HepG2 (cell line): ENCODE measurements around the gene PARM1. TPM values are rescaled to one million over a fixed set of nuclear protein-coding genes. Genes with fewer than 3 reads are reported as not detected.

Source experiments
- ATAC-seq: fragments of 200-7000 bp; cut with Tn5 transposase; 3 replicates; pipeline ENCODE4 v1.9.1; 2020; ENCODE audit warnings: mild to moderate bottlenecking, moderate library complexity
- BruUV-seq: library from RNA; stranded (reverse); fragments of 400-500 nt; replicated peaks from 2 replicates; lab custom pipeline; 2021; lab: Mats Ljungman, UMichigan
- CTCF ChIA-PET: fragments of 300-600 bp; formaldehyde crosslinking; extraction: SDS; loops from one replicate; lab custom pipeline; 2021; ENCODE audit warnings: low total read pairs, inconsistent platforms, low intra/inter-chr PET ratio; lab: Yijun Ruan, JAX
- POLR2A ChIA-PET: fragments of 350-600 bp; sonication (Branson Sonifier 250); formaldehyde crosslinking; loops from one replicate; lab custom pipeline; 2020; ENCODE audit warnings: antibody characterized with exemption, inconsistent platforms; lab: Yijun Ruan, JAX
- DNase-seq: peaks from one replicate; pipeline ENCODE4 v3.0.0-alpha.2; 2015; ENCODE audit warnings: low spot score
- FAIRE-seq: peaks from 3 replicates; lab custom pipeline; 2011; peaks lifted over from hg19 to GRCh38; lab: Jason Lieb, UNC
- H2AFZ ChIP-seq: one replicate; pipeline ENCODE4 v1.6.1; 2011; ENCODE audit warnings: low read length, inconsistent platforms
- H3K27ac ChIP-seq: fragments of 300-600 bp; 3 replicates; pipeline ENCODE4 v1.8.0; 2011; ENCODE audit warnings: mixed run types, mild to moderate bottlenecking, mixed read lengths, low read length, inconsistent platforms; ENCODE audit not compliant: insufficient read depth; ENCODE audit errors: extremely low read length
- H3K27me3 ChIP-seq, 2 experiments: fragments of 200-600 bp in 1 of 2; 2 replicates in 1 of 2; 3 replicates in 1 of 2; pipeline versions ENCODE4 v1.6.0 to v1.8.0; 2011; ENCODE audit warnings: low read length in 2 of 2, mild to moderate bottlenecking in 2 of 2, moderate library complexity in 2 of 2, inconsistent platforms in 1 of 2; ENCODE audit not compliant: insufficient read depth in 2 of 2, control insufficient read depth in 1 of 2
- H3K36me3 ChIP-seq, 2 experiments: fragments of 200-600 bp in 1 of 2; replicated peaks in 1 of 2; 2 replicates in 1 of 2; 3 replicates in 1 of 2; pipeline versions ENCODE4 v1.5.1 to v1.8.0; 2011; ENCODE audit warnings: low read length in 2 of 2, inconsistent platforms in 1 of 2; ENCODE audit not compliant: insufficient read depth in 2 of 2, control insufficient read depth in 1 of 2
- H3K4me1 ChIP-seq: 2 replicates; pipeline ENCODE4 v1.5.1; 2012; ENCODE audit warnings: low read length, inconsistent platforms; ENCODE audit not compliant: insufficient read depth
- H3K4me2 ChIP-seq: 2 replicates; pipeline ENCODE4 v1.6.0; 2011; ENCODE audit warnings: low read depth, low read length, inconsistent platforms
- H3K4me3 ChIP-seq, 3 experiments: fragments of 200-600 bp in 1 of 3; sonication (generic), shearing (Covaris generic) in 1 of 3; replicated peaks in 1 of 3; 2 replicates each; pipeline ENCODE4 v1.5.1; 2011 to 2016; ENCODE audit warnings: low read length in 3 of 3, inconsistent platforms in 2 of 3, low read depth in 2 of 3, mild to moderate bottlenecking in 2 of 3, control low read depth in 1 of 3, mixed read lengths in 1 of 3; ENCODE audit not compliant: insufficient read depth in 1 of 3
- H3K79me2 ChIP-seq: one replicate; pipeline ENCODE4 v1.6.1; 2011; ENCODE audit warnings: low read length, inconsistent platforms; ENCODE audit not compliant: insufficient read depth
- H3K9ac ChIP-seq: 2 replicates; pipeline ENCODE4 v1.6.0; 2011; ENCODE audit warnings: mild to moderate bottlenecking, low read depth, low read length, inconsistent platforms; ENCODE audit not compliant: insufficient read depth
- H3K9me3 ChIP-seq: 2 replicates; pipeline ENCODE4 v1.5.1; 2012; ENCODE audit warnings: mild to moderate bottlenecking, low read length
- H4K20me1 ChIP-seq: 2 replicates; pipeline ENCODE4 v1.6.0; 2011; ENCODE audit warnings: inconsistent platforms, mild to moderate bottlenecking, low read length, moderate library complexity; ENCODE audit not compliant: insufficient read depth
- ATF7 ChIP-seq, 2 experiments: fragments of 450-650 bp in 1 of 2; sonication (generic) in 1 of 2; formaldehyde crosslinking in 1 of 2; IDR thresholded peaks; 2 replicates each; pipeline versions ENCODE4 v1.4.0 to v1.6.1; 2016 to 2020; ENCODE audit warnings: antibody characterized with exemption in 1 of 2, mild to moderate bottlenecking in 1 of 2, missing genetic modification reagents in 1 of 2
- CREB1 ChIP-seq, 2 experiments: fragments of 450-650 bp in 1 of 2; IDR thresholded peaks; 2 replicates each; pipeline ENCODE4 v1.6.1; 2016 to 2017; ENCODE audit warnings: control low read depth in 1 of 2, mild to moderate bottlenecking in 1 of 2, missing compliant biosample characterization in 1 of 2, missing genetic modification characterization in 1 of 2
- RBAK ChIP-seq: sonication (generic); formaldehyde crosslinking; IDR thresholded peaks from 2 replicates; pipeline ENCODE4 v1.5.1; 2020; ENCODE audit warnings: mild to moderate bottlenecking, missing genetic modification reagents
- SOX6 ChIP-seq, 2 experiments: fragments of 450-650 bp in 1 of 2; sonication (generic) in 1 of 2; formaldehyde crosslinking in 1 of 2; IDR thresholded peaks; 2 replicates each; pipeline versions ENCODE4 v1.4.0 to v1.6.1; 2017 to 2020; ENCODE audit warnings: antibody characterized with exemption in 1 of 2, mild to moderate bottlenecking in 1 of 2, missing genetic modification reagents in 1 of 2
- THAP8 ChIP-seq: sonication (generic); formaldehyde crosslinking; IDR thresholded peaks from 2 replicates; pipeline ENCODE4 v1.5.1; 2020; ENCODE audit warnings: missing genetic modification reagents, mild to moderate bottlenecking, borderline replicate concordance
- ZHX1 ChIP-seq: sonication (generic); formaldehyde crosslinking; IDR thresholded peaks from 2 replicates; pipeline ENCODE4 v1.8.1; 2022; ENCODE audit warnings: low read depth, mild to moderate bottlenecking, missing genetic modification reagents
- ZNF121 ChIP-seq: sonication (generic); formaldehyde crosslinking; IDR thresholded peaks from 2 replicates; pipeline ENCODE4 v1.5.0; 2020; ENCODE audit warnings: mild to moderate bottlenecking, missing genetic modification reagents
- ZNF33B ChIP-seq: sonication (generic); formaldehyde crosslinking; IDR thresholded peaks from 2 replicates; pipeline ENCODE4 v1.5.1; 2020; ENCODE audit warnings: mild to moderate bottlenecking, missing genetic modification reagents
- ZNF781 ChIP-seq: sonication (generic); formaldehyde crosslinking; IDR thresholded peaks from 2 replicates; pipeline ENCODE4 v1.5.1; 2020; ENCODE audit warnings: borderline replicate concordance, mild to moderate bottlenecking, missing genetic modification reagents; ENCODE audit errors: not compliant biosample characterization
- WGBS: methylation state at CpG from one replicate; pipeline ENCODE4 v1.1.6; 2017; ENCODE audit warnings: low lambda C conversion rate; 5-methylcytosine and 5-hydroxymethylcytosine counted together
- in situ Hi-C: cut with HindIII; loops from 2 replicates; pipeline ENCODE4 v1.10.0; 2017; ENCODE audit warnings: low pct_unique_long_range_greater_than_20kb; ENCODE audit not compliant: extremely low pct_ligation_motif_present
- intact Hi-C: fragments of 100-400 bp; cut with micrococcal nuclease; formaldehyde crosslinking; loops from one replicate; pipeline ENCODE4 v1.10.0; 2022; ENCODE audit not compliant: unreplicated experiment
- polyA plus RNA-seq, 8 experiments: library from polyadenylated mRNA; depleted of rRNA in 3 of 8; stranded (reverse) in 7 of 8; unstranded in 1 of 8; fragments of >200 nt; fragmentation: Illumina TruSeq in 4 of 8; extraction: Trizol in 4 of 8; gene quantifications; 2 replicates each; pipeline versions ENCODE4 v1.2.1 to v1.2.3, GENCODE V29; 2011 to 2016; ENCODE audit warnings: low read depth in 4 of 8, missing spikeins in 1 of 8, mixed read lengths in 1 of 8; ENCODE audit not compliant: insufficient read depth in 1 of 8
- total RNA-seq, 5 experiments: library from RNA; depleted of rRNA; stranded (reverse); fragments of >200 nt; fragmentation: Illumina TruSeq; extraction: Trizol; gene quantifications; 2 replicates each; pipeline ENCODE4 v1.2.3, GENCODE V29; 2016; ENCODE audit warnings: low read depth in 1 of 5

PARM1 gene
- total and polyA plus RNA-seq, 2 of the 13 experiments (the other 11 are each of a cell fraction or from before 2014, with no cell fraction given) = not detected

GRCh38 chr4:75071317-75071716, 138.4 kb downstream of the PARM1 start:
- CTCF ChIA-PET = no interaction called here
- Histone ChIP-seq H3K36me3 (no peaks in the 10 kb centered on the region), H2AFZ (no peak overlapping the region), H3K79me2 (no peaks in the 10 kb centered on the region), H4K20me1 (no peaks in the 10 kb centered on the region), H3K9ac (no peak overlapping the region), H3K4me3 (no peak overlapping the region), H3K4me2 (no peak overlapping the region), H3K9me3 (no peaks in the 10 kb centered on the region), H3K27me3 (no peaks in the 10 kb centered on the region), H3K27ac (no peak overlapping the region), H3K4me1 (no peaks in the 10 kb centered on the region)
- in situ Hi-C loops = no loop called here
- WGBS = 2% methylated on average over 4 of the region's 4 CpGs
- POLR2A ChIA-PET = no interaction called here
- DNase-seq (no peak), ATAC-seq (no peak), FAIRE-seq (no peak)
- no peak for TF ChIP-seq ZNF121 (CRISPR knock-in tag)
- TF ChIP-seq ZNF781 (CRISPR knock-in tag) = no peak
- TF ChIP-seq ZNF33B = no peak
- peak; percentile 70 for TF ChIP-seq CREB1 (IDR thresholded peaks at IDR 0.05)
- no peak for TF ChIP-seq CREB1 (CRISPR knock-in tag; IDR thresholded peaks at IDR 0.05)
- no peak for TF ChIP-seq THAP8 (CRISPR knock-in tag)
- peak; percentile 72 for TF ChIP-seq ATF7 (IDR thresholded peaks at IDR 0.05)
- no peak for TF ChIP-seq ATF7 (CRISPR knock-in tag; IDR thresholded peaks at IDR 0.05)
- no peak for TF ChIP-seq ZHX1 (CRISPR knock-in tag)
- no peak for TF ChIP-seq SOX6 (IDR thresholded peaks at IDR 0.05)
- TF ChIP-seq SOX6 (CRISPR knock-in tag; IDR thresholded peaks at IDR 0.05) = no peak
- TF ChIP-seq RBAK (CRISPR knock-in tag) = no peak
- no TSS peak for BruUV-seq
- intact Hi-C loops = no loop called here
